ENCODE results near the gene MAGIX.

MAGIX gene

GRCh38 chrX:49206543-49206942 is 44.0 kb downstream of the MAGIX start:
- DNase-seq (ENCODE audit: low read depth), result no peak

- DNase-seq (ENCODE audit: low read depth), result no peak
These were observed 45.8 kb downstream of the MAGIX start for GRCh38 chrX:49208399-49208798.

GRCh38 chrX:49209434-49210251 is 47.1 kb downstream of the MAGIX start:
- DNase-seq (ENCODE audit: low read depth), result no peak

- DNase-seq (ENCODE audit: low read depth), result no peak
These were observed 47.8 kb downstream of the MAGIX start for GRCh38 chrX:49210406-49210805.

- DNase-seq (ENCODE audit: low read depth), result no peak
These were observed 48.5 kb downstream of the MAGIX start for GRCh38 chrX:49211074-49211473.

GRCh38 chrX:49212209-49212608 is 49.7 kb downstream of the MAGIX start:
- no peak for DNase-seq (ENCODE audit: low read depth)

- DNase-seq (ENCODE audit: low read depth), result no peak
These were observed 50.3 kb downstream of the MAGIX start for GRCh38 chrX:49212861-49213260.

GRCh38 chrX:49214416-49214815 is 51.9 kb downstream of the MAGIX start:
- no peak for DNase-seq (ENCODE audit: low read depth)

GRCh38 chrX:49214996-49215526 is 52.5 kb downstream of the MAGIX start:
- no peak for DNase-seq (ENCODE audit: low read depth)
